NCI-H187 (cell line): Measurements from ENCODE around the gene ELFN1.

Source experiments
- DNase-seq, 2 experiments: peaks; one replicate each; lab custom pipeline; 2025; lab: John Stamatoyannopoulos, UW

Gene ELFN1

DNA sequence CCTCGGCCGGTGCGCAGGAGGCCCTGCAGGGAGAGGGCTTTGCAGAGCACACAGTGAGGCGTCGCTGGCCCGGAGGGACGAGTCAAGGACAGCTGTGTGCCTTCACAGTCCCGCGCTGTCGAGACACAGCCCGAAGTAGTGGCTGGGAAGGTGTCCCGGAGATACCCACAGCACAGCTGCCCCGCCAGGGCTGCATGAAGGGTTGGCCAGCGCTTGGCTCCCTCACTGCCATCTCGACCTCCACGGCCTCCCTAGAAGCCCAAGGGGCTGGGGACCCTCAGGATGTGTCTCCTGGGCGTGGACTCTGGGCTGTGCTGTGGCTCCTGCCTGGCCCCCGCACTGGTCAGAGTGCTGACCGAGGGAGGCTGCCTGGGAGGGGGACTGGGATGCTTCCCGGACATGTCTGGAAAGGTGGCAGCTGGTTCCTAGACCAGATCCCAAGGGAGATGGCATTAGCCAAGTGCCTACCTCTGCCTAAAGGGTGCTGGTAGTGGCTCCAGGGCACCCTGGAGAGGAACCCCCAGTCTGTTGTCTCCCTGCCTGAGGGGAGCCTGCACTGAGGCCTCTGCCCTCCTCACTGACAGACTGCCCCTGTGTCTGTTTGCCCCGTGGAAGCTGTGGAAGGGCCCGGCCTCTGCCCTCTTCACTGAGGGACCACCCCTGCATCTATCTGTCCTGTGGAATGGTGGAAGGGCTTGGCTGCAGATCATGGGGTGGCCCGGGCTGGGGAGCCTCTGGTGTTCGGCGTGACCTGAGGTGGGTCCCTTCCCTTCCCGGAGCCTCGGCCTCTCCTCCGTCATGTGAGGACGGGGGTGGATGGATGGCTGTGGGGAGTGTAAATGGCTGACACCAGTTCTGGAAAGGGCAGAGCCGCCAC lies 5.8 kb downstream of the ELFN1 start:
- DNase-seq = no peak

- no peak for DNase-seq
These were observed 6.5 kb downstream of the ELFN1 start for GRCh38 chr7:1676550-1677078.

DNA sequence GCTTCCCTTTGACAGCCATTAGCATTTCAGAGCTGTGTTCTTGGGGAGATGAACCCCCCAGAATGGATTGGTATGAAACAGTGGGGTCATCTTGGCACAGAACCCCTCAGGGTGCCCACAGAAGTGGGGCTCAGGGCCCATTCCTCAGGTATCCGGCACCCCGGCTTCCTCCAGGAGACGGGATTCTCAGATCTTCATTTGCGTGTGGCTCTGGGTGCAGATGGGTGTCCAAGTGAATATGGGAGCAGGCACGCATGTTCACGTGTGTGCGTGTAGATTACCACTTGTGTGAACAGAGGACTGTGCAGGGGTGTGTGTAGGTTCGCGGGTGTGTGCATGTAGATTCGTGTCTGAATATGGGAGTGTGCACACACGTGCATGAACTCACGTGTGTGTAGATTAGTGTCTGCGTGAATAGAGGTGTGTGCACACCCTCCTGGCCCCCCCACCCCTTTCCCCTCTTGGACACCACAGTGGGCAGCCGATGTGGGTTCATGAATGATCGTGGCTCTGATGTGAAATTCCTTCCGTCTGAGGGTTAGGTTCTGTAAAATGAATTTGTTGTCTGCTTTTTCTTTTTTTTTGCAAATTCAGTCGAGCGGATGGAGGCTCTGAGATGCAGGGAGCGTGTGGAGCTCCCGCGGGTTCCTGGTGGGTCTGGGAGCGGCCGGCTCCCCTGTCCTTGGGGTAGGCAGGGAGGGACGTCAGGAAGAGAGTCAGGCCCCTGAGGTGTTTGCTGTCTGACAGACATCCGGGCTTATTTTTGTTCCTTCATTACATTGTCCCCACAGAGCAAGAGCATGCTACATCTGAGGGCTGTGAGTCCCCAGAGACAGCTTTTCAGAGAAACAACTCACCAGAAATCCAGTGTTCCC lies 7.4 kb downstream of the ELFN1 start:
- DNase-seq = no peak

DNA sequence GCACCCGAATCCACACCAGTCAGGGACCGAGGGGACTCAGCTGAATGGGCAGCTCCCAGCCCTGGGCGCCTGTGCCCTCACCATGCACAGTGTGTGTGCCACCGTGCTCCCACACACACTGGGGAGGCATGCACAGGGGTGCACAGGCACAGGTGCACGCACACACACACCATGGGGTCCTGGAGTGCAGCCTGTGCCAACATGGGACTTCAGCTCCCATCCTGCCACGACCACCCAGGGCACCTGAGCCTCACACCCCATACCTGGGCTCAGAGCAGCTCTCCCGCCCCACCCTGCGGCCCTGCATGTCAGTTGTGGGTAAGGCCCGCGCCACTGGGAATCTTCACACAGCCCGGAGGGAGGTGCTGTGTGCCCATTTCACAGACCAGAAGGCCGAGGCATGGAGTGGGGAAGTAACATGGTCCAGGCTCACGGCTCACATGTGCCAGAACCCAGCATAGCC lies 8.0 kb downstream of the ELFN1 start:
- DNase-seq = no peak

DNA sequence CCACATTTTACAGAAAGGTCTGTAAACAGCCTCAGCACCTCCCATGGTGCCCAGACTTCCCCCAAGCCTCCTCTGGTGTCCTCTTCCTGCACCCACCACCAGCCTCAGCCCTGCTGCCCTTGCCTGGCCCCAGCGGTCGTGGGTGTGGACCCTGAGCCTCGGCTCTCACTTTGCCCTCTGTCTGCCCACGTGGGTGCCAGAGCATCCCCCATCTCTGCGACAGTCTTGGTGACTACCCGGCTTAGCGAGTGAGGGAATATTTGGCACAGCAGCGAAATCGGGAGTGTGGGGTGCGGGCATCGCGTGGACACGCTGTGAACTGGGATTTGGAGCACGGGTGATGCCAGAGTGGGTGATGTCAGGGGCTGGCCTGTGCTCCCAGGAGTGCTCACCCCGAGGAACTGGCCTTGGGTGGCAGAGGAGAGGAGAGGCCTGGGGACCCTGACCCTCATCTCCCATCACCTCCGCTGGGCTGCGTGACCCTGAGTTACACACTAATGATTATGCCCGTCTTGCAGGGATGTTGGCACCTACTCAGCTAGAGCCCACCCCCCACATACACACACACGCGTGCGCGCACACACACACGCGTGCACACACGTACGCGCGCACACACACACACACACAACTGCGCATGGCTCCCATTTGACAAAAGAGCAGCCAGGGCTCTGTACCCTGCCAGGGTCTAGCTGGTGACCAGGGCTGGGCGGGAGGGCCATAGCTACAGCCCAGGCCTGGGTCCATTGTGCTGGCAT lies 8.7 kb downstream of the ELFN1 start:
- no peak for DNase-seq

GRCh38 chr7:1679326-1679965 lies 9.4 kb downstream of the ELFN1 start:
- DNase-seq = no peak

DNA sequence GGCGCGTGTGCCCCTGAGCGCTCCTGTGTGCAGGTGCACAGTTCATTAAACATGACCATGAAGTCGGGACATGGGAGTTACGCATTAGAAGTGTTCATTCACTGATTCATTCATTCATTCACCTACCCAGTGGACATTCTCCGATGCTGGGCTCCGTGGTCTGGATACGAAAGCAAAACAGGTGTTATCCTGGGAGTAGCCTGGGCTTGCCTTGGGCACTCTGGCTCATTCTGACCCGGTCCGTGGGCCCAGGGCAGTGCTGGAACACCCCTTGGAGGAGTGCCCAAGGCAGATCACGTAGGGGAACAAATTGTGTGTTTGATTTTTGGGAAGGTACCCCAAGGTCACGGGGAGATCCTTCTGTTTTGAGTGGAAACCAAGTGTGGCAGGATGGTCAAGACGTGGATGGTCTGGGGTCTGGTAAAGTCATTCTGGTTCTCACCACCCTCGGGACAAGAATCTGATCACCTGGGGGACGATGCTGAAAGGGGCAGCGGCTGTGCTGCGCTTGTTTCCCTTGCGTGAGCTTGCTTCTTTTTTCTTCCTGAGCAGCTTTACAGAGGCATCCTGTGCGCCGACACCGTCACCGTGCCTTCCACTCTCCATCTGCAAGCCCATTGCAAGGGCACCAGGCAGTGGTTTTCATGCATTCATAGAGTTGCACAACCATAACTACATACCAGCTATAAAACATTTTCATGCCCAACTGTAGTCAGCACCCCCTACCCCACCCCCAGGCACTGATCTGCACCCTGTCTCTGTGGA lies 10.1 kb downstream of the ELFN1 start:
- no peak for DNase-seq

DNA sequence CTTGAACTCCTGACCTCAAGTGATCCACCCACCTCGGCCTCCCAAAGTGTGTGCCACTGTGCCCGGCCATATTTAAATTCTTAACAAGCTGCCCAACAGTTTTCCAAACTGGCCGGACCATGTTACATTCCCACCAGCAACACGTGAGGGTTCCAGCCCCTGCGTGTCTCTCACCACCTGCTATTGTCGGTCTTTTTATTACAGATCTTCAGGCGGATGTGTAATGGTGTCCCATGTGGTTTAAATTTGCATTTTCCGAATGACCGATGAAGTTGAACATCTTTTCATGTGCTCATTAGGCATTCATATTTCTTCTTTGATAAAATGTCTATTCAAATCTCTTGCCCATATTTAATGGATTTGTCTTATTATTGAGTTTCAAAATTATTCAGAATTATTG lies 11.5 kb downstream of the ELFN1 start:
- no peak for DNase-seq

DNA sequence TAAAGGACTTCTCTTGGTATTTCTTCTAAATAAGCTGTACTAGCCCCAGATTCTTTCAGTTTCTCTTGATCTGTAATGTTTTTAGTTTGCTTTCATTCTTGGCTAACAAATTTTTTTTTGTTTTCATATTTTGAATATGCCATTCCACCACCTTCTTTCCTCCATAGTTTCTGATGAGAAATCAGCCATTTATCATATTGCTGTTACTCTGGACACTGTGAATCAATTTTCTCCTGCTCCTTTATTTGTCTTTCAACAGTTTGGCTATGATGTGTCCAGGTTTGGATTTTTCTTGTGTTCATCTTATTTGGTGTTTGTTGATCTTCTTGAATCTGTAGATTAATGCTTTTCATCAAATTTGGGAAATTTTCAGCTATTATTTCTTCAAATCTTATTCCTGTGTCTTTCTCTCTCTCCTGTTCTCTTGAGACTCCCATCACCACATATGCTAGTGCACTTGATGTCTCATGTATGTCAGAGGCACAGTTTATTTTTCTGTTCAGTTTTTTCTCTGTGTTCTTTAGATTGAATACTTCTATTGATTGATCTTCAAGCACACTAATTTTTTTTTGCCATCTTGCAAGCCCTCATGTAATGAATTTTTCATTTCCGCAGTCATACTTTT lies 15.0 kb downstream of the ELFN1 start:
- DNase-seq = no peak

GRCh38 chr7:1688542-1688941 lies 18.5 kb downstream of the ELFN1 start:
- DNase-seq = no peak

DNA sequence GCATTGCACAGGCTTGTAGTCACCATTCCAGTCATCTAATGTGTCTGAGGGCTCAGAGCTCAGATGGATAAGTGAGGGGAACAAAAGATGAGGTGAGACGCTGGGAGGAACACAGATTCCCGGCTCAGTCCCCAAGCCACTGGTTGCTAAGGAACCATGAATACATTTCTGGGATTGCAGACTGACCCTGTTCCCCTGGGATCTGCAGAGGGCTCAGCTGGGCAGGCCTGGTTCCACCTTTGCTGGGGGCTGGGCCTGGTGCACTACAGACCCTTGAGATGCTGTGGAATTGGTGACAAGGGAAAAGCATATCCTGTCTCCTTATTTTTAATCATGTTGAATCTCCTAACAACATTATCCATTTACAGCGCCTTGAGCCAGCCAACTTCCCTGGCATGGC lies 19.2 kb downstream of the ELFN1 start:
- no peak for DNase-seq

GRCh38 chr7:1690359-1690958 lies 20.4 kb downstream of the ELFN1 start:
- no peak for DNase-seq

GRCh38 chr7:1691096-1691495 lies 21.0 kb downstream of the ELFN1 start:
- DNase-seq = no peak

GRCh38 chr7:1691601-1692514 lies 21.8 kb downstream of the ELFN1 start:
- no peak for DNase-seq

- no peak for DNase-seq
These were observed 22.7 kb downstream of the ELFN1 start for GRCh38 chr7:1692515-1693418.

DNA sequence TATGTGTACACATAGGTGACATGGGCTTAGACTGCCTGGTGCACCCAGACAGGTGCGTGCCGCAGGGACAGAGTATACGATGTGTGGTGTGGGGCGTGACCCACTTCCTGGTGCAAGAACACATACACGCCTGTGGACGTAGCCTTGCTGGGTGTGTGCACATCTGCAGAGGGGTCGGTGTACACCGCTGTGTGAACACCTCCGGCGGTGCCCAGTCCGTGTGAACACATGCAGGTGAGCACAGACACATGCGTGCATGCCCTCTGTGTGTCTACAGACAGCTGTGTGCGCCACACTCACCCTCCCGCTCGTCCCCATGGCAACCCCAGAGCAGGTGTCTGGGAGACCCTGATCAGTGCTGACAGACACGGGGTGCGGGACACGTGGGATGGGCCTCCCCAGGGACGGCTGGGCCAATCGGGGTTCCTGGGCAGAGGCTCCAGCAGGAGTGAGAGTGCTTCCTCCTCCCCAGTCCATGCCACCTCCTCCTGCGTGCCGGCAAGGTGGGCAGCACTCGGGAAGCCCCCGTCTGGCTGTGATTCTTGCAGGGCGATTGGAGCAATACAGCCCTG lies 23.4 kb downstream of the ELFN1 start:
- DNase-seq = no peak

DNA sequence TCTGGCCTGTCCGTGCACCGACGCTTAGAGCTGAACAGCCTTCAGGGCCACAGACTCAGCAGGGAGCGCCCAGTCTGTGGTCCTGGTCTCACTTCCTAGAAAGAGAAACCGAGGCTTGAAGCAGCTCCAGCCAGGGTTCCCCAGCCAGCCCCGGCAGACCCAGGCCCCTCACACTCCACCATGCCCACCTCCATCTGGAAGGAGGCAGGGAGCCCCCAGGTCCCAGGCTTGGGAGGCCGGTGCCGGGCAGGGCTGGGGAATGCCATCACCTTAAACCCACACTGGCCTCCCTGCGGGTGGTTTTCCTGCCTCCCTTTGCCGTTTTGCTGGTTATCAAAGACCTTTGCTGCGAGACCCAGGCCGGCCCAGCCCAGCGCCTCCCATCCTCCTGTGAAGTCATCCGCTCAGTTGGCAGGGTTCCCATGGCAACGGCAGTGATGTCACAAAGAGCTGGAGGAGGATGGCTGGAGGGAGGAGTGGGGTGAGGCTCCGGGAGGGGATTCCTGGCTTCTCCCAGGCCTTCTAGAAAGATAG lies 24.0 kb downstream of the ELFN1 start:
- no peak for DNase-seq
